PC-9 (cell line): ENCODE measurements around the gene FMO2. TPM values are rescaled to one million over a fixed set of nuclear protein-coding genes. Genes with fewer than 3 reads are reported as not detected.

ENCODE experiments used
- BruUV-seq: library from RNA; stranded (reverse); fragments of 400-500 nt; replicated peaks from 2 replicates; lab custom pipeline; 2021; lab: Mats Ljungman, UMichigan
- CTCF ChIA-PET: fragments of 300-600 bp; sonication (Branson Sonifier 250); formaldehyde crosslinking; loops from one replicate; lab custom pipeline; 2022; ENCODE audit warnings: antibody characterized with exemption; lab: Charles Lee
- POLR2A ChIA-PET: fragments of 300-600 bp; sonication (Branson Sonifier 250); formaldehyde crosslinking; loops from one replicate; lab custom pipeline; 2022; ENCODE audit warnings: antibody characterized with exemption; ENCODE audit not compliant: unreplicated experiment; lab: Charles Lee
- DNase-seq, 2 experiments: peaks; one replicate each; pipeline versions ENCODE4 v3.0.0 to v3.0.0-alpha.2; 2015 to 2022; ENCODE audit warnings: mixed read lengths in 1 of 2
- H2AFZ ChIP-seq: fragments of 200-600 bp; sonication (generic); 2 replicates; pipeline ENCODE4 v1.8.1; 2017; ENCODE audit warnings: antibody characterized with exemption
- H3F3A ChIP-seq: fragments of 200-600 bp; sonication (generic); 2 replicates; pipeline ENCODE4 v1.8.1; 2017; ENCODE audit warnings: antibody characterized with exemption, mild to moderate bottlenecking, low read depth; ENCODE audit not compliant: insufficient read depth
- H3K27ac ChIP-seq: fragments of 200-600 bp; sonication (generic); 2 replicates; pipeline ENCODE4 v1.6.1; 2016; ENCODE audit warnings: mixed run types
- H3K27me3 ChIP-seq: fragments of 200-600 bp; sonication (generic); 2 replicates; pipeline ENCODE4 v1.6.1; 2016; ENCODE audit warnings: low read depth, mixed run types; ENCODE audit not compliant: insufficient read depth
- H3K36me3 ChIP-seq: fragments of 200-600 bp; sonication (generic); 2 replicates; pipeline ENCODE4 v1.6.1; 2016; ENCODE audit warnings: low read depth, mixed run types
- H3K4me1 ChIP-seq: fragments of 200-600 bp; sonication (generic); replicated peaks from 2 replicates; pipeline ENCODE4 v1.6.1; 2016; ENCODE audit warnings: mixed run types; ENCODE audit not compliant: insufficient read depth
- H3K4me2 ChIP-seq: fragments of 200-600 bp; sonication (generic); 2 replicates; pipeline ENCODE4 v1.6.1; 2017; ENCODE audit warnings: mixed run types
- H3K4me3 ChIP-seq: fragments of 200-600 bp; sonication (generic); 2 replicates; pipeline ENCODE4 v1.6.1; 2016; ENCODE audit warnings: mixed run types
- H3K79me2 ChIP-seq: fragments of 200-600 bp; sonication (generic); 2 replicates; pipeline ENCODE4 v1.6.1; 2017; ENCODE audit warnings: low read depth, mixed run types
- H3K9me2 ChIP-seq: fragments of 200-600 bp; sonication (generic); 2 replicates; pipeline ENCODE4 v1.8.1; 2017; ENCODE audit warnings: mild to moderate bottlenecking; ENCODE audit not compliant: insufficient read depth
- H3K9me3 ChIP-seq: fragments of 200-600 bp; sonication (generic); 2 replicates; pipeline ENCODE4 v1.8.1; 2016; ENCODE audit warnings: low read depth; ENCODE audit not compliant: insufficient read depth
- H4K20me1 ChIP-seq: fragments of 200-600 bp; sonication (generic); 2 replicates; pipeline ENCODE4 v1.8.1; 2017; ENCODE audit not compliant: insufficient read depth
- CTCF ChIP-seq: fragments of 200-600 bp; sonication (generic); conservative IDR thresholded peaks from 2 replicates; pipeline ENCODE4 v1.6.1; 2017; ENCODE audit warnings: mixed run types, antibody characterized with exemption, mild to moderate bottlenecking, moderate library complexity
- EZH2 ChIP-seq: fragments of 200-600 bp; sonication (generic); IDR thresholded peaks from 2 replicates; pipeline ENCODE4 v1.8.0; 2017; ENCODE audit warnings: antibody characterized with exemption, low read depth
- intact Hi-C: fragments of 100-400 bp; cut with micrococcal nuclease; formaldehyde crosslinking; loops from one replicate; pipeline ENCODE4 v1.10.0; 2022; ENCODE audit not compliant: unreplicated experiment
- total RNA-seq: library from RNA; stranded (reverse); gene quantifications from 2 replicates; pipeline ENCODE4 v1.2.3, GENCODE V29; 2021

Gene FMO2
- total RNA-seq, 1 experiment from 2014 or later: not detected

- no peak for DNase-seq
- ChIA-PET POLR2A (no interaction called here), CTCF (no interaction called here)
- Histone ChIP-seq H3K27me3 (peaks cover 5% of the 10 kb centered on the region), H3F3A (no peaks in the 10 kb centered on the region), H3K9me3 (no peaks in the 10 kb centered on the region), H3K4me3 (no peak within 1 kb of the TSS), H2AFZ (no peak within 1 kb of the TSS), H3K36me3 (no peaks in the 10 kb centered on the region), H3K4me1 (no peaks in the 10 kb centered on the region), H4K20me1 (no peaks in the 10 kb centered on the region), H3K27ac (no peak within 1 kb of the TSS), H3K79me2 (no peaks in the 10 kb centered on the region), H3K9me2 (no peaks in the 10 kb centered on the region), H3K4me2 (no peak within 1 kb of the TSS)
- intact Hi-C loops: no loop called here
- BruUV-seq: no TSS peak
- TF ChIP-seq CTCF (no peak), EZH2 (no peak)
Observed at GRCh38 chr1:171248302-171248701, 63.2 kb downstream of the FMO2 start, which contains the start of gene FMO1. Gene FMO1 (plus strand): TSS chr1:171248494. CDS start chr1:171258088, 9,594 bp downstream.

- intact Hi-C loops: no loop called here
- no peaks in the 10 kb centered on the region for H3K9me3 ChIP-seq
- H3K4me2 ChIP-seq: no peak overlapping the region
- peaks cover 5% of the 10 kb centered on the region for H3K27me3 ChIP-seq
- no peak for DNase-seq
- ChIA-PET POLR2A (no interaction called here), CTCF (no interaction called here)
- no peak overlapping the region for H2AFZ ChIP-seq
- no TSS peak for BruUV-seq
- no peaks in the 10 kb centered on the region for H3K79me2 ChIP-seq
- no peaks in the 10 kb centered on the region for H3K9me2 ChIP-seq
- no peaks in the 10 kb centered on the region for H4K20me1 ChIP-seq
- TF ChIP-seq CTCF (no peak), EZH2 (no peak)
- no peaks in the 10 kb centered on the region for H3K4me1 ChIP-seq
- no peak overlapping the region for H3K4me3 ChIP-seq
- H3K27ac ChIP-seq: no peak overlapping the region
- no peaks in the 10 kb centered on the region for H3F3A ChIP-seq
- no peaks in the 10 kb centered on the region for H3K36me3 ChIP-seq
Observed at GRCh38 chr1:171248841-171249240, 63.7 kb downstream of the FMO2 start.

GRCh38 chr1:171250263-171250662, 65.2 kb downstream of the FMO2 start:
- TF ChIP-seq CTCF: no peak
- no peak for TF ChIP-seq EZH2
- DNase-seq: no peak
- Histone ChIP-seq H3K9me3 (no peaks in the 10 kb centered on the region), H3F3A (no peaks in the 10 kb centered on the region), H2AFZ (no peak overlapping the region), H3K27ac (no peak overlapping the region), H3K9me2 (no peaks in the 10 kb centered on the region), H4K20me1 (no peaks in the 10 kb centered on the region), H3K4me2 (no peak overlapping the region), H3K4me1 (no peaks in the 10 kb centered on the region), H3K36me3 (no peaks in the 10 kb centered on the region), H3K27me3 (peaks cover 5% of the 10 kb centered on the region), H3K79me2 (no peaks in the 10 kb centered on the region), H3K4me3 (no peak overlapping the region)
- CTCF ChIA-PET: no interaction called here
- intact Hi-C loops: loop anchor here (10.0 kb wide), 1 partner anchor 155 kb away; no protein-coding TSS in a partner anchor
- POLR2A ChIA-PET: no interaction called here
- no TSS peak for BruUV-seq
